ENCODE results near the gene TKTL1.

The TKTL1 gene

GRCh38 chrX:154348646-154349358, 53.2 kb downstream of the TKTL1 start:
- DNase-seq: no peak

- no peak for DNase-seq
Observed at GRCh38 chrX:154349359-154349935, 53.9 kb downstream of the TKTL1 start.

- no peak for DNase-seq
Observed at GRCh38 chrX:154349979-154350378, 54.4 kb downstream of the TKTL1 start.

GRCh38 chrX:154350429-154351182, 55.0 kb downstream of the TKTL1 start:
- DNase-seq: no peak

GRCh38 chrX:154351183-154352011, 55.8 kb downstream of the TKTL1 start:
- DNase-seq: no peak

GRCh38 chrX:154352012-154352401, 56.4 kb downstream of the TKTL1 start:
- DNase-seq: no peak

- no peak for DNase-seq
Observed at GRCh38 chrX:154352466-154352865, 56.9 kb downstream of the TKTL1 start.

- DNase-seq: no peak
Observed at GRCh38 chrX:154353172-154353843, 57.7 kb downstream of the TKTL1 start.

- no peak for DNase-seq
Observed at GRCh38 chrX:154354013-154354412, 58.4 kb downstream of the TKTL1 start.

GRCh38 chrX:154354516-154354915, 58.9 kb downstream of the TKTL1 start:
- no peak for DNase-seq

GRCh38 chrX:154355094-154355775, 59.6 kb downstream of the TKTL1 start:
- DNase-seq: no peak

GRCh38 chrX:154355776-154356140, 60.2 kb downstream of the TKTL1 start:
- no peak for DNase-seq

- DNase-seq: no peak
Observed at GRCh38 chrX:154356596-154356995, 61.0 kb downstream of the TKTL1 start.

GRCh38 chrX:154357205-154357604, 61.6 kb downstream of the TKTL1 start:
- no peak for DNase-seq

- DNase-seq: no peak
Observed at GRCh38 chrX:154358011-154358410, 62.4 kb downstream of the TKTL1 start.

- no peak for DNase-seq
Observed at GRCh38 chrX:154358829-154359228, 63.2 kb downstream of the TKTL1 start.

GRCh38 chrX:154359362-154360154, 64.0 kb downstream of the TKTL1 start:
- DNase-seq: no peak

GRCh38 chrX:154360155-154360713, 64.6 kb downstream of the TKTL1 start:
- no peak for DNase-seq

GRCh38 chrX:154362085-154362742, 66.6 kb downstream of the TKTL1 start:
- no peak for DNase-seq

GRCh38 chrX:154363706-154364439, 68.3 kb downstream of the TKTL1 start:
- DNase-seq: no peak

Measured in SHP77 treated with DMSO at 0.1 percent for 48 hours (cell line).